Right ventricle myocardium inferior (tissue), 1 donor: ENCODE data around the gene HDAC2. TPM values are rescaled to one million over a fixed set of nuclear protein-coding genes. Genes with fewer than 3 reads are reported as not detected.
"Not testable (repeated sequence)": the region's sequence is repeated elsewhere in the genome, so short reads cannot be mapped to it uniquely, and the experiment has no call there.

Source experiments
- ATAC-seq: fragments of 200-7000 bp; cut with Tn5 transposase; one replicate; pipeline ENCODE4 v1.9.1; 2020; ENCODE audit warnings: mild to moderate bottlenecking, moderate library complexity
- DNase-seq: peaks from one replicate; pipeline ENCODE4 v3.0.0; 2021; ENCODE audit errors: missing footprints
- intact Hi-C: fragments of 100-400 bp; cut with DNase I; formaldehyde crosslinking; loops from one replicate; pipeline ENCODE4 v1.11.0; 2022
- total RNA-seq: library from RNA; stranded (reverse); fragmentation: NEBNext Ultra II Directional; extraction: Animal tissue kit (Norgen Biotek cat#: 25700); gene quantifications from one replicate; pipeline ENCODE4 v1.2.1, GENCODE V29; 2021
- donor health status: DM: no; HTN: yes; CAD: no; lungs with severe emphysema.

The HDAC2 gene
- total RNA-seq, 1 donor from 2014 or later: 41.3 TPM

- intact Hi-C loops: loop anchor here (10.0 kb wide), 1 partner anchor 202 kb away; no protein-coding TSS in a partner anchor
- DNase-seq (no peak), ATAC-seq (no peak)
Measured at GRCh38 chr6:113927001-113927400, 43.9 kb downstream of the HDAC2 start.

GRCh38 chr6:113925378-113925777 is 45.6 kb downstream of the HDAC2 start:
- no peak for DNase-seq
- intact Hi-C loops: loop anchor here (10.0 kb wide), 1 partner anchor 201 kb away; no protein-coding TSS in a partner anchor
- ATAC-seq: no peak

- intact Hi-C loops: loop anchor here (10.0 kb wide), 1 partner anchor 200 kb away; no protein-coding TSS in a partner anchor
Measured at GRCh38 chr6:113924312-113924723, 46.6 kb downstream of the HDAC2 start.

GRCh38 chr6:113923526-113923925 is 47.4 kb downstream of the HDAC2 start:
- intact Hi-C loops: loop anchor here (10.0 kb wide), 1 partner anchor 199 kb away; no protein-coding TSS in a partner anchor
- no peak for ATAC-seq
- no peak for DNase-seq

More at GRCh38 chr6:113924312-113924723, 46.6 kb downstream of the HDAC2 start:
- no peak for DNase-seq
- ATAC-seq: no peak

GRCh38 chr6:113921299-113921904 is 49.5 kb downstream of the HDAC2 start:
- intact Hi-C loops: loop anchor here (10.0 kb wide), 1 partner anchor 197 kb away; no protein-coding TSS in a partner anchor
- ATAC-seq (no peak), DNase-seq (no peak)

- intact Hi-C loops: loop anchor here (10.0 kb wide), 1 partner anchor 196 kb away; no protein-coding TSS in a partner anchor
- DNase-seq (no peak), ATAC-seq (peak; percentile 34)
Measured at GRCh38 chr6:113920663-113921267, 50.2 kb downstream of the HDAC2 start.

- not testable (repeated sequence) for ATAC-seq, DNase-seq
- intact Hi-C loops: loop anchor here (10.0 kb wide), 1 partner anchor 1575 kb away; no protein-coding TSS in a partner anchor
Measured at GRCh38 chr6:113910285-113910684, 60.7 kb downstream of the HDAC2 start.

- DNase-seq (no peak), ATAC-seq (no peak)
- intact Hi-C loops: loop anchor here (1.0 to 5.0 kb wide), 2 partner anchors 52 to 1129 kb away; partner anchors contain the start of gene MARCKS
Measured at GRCh38 chr6:113909224-113909856, 61.6 kb downstream of the HDAC2 start.

- no peak for DNase-seq
- no peak for ATAC-seq
Measured at GRCh38 chr6:113908801-113909200, 62.1 kb downstream of the HDAC2 start.

GRCh38 chr6:113907102-113907815 is 63.7 kb downstream of the HDAC2 start:
- intact Hi-C loops: loop anchor here (5.0 kb wide), 1 partner anchor 50 kb away; the partner anchor contains the start of gene MARCKS
- DNase-seq: no peak
- ATAC-seq: no peak

More at GRCh38 chr6:113908801-113909200, 62.1 kb downstream of the HDAC2 start:
- intact Hi-C loops: loop anchor here (1.0 to 5.0 kb wide), 2 partner anchors 52 to 1128 kb away; partner anchors contain the start of gene MARCKS

GRCh38 chr6:113903666-113904330 is 67.2 kb downstream of the HDAC2 start:
- ATAC-seq (peak; percentile 89), DNase-seq (no peak)
- intact Hi-C loops: no loop called here

GRCh38 chr6:113901482-113901881 is 69.5 kb downstream of the HDAC2 start:
- ATAC-seq: no peak
- no peak for DNase-seq
- intact Hi-C loops: no loop called here

- ATAC-seq (no peak), DNase-seq (no peak)
- intact Hi-C loops: no loop called here
Measured at GRCh38 chr6:113894712-113895674, 76.0 kb downstream of the HDAC2 start.

GRCh38 chr6:113893866-113894265 is 77.1 kb downstream of the HDAC2 start:
- ATAC-seq (no peak), DNase-seq (no peak)
- intact Hi-C loops: no loop called here

GRCh38 chr6:113893451-113893850 is 77.5 kb downstream of the HDAC2 start:
- DNase-seq: no peak
- intact Hi-C loops: no loop called here

GRCh38 chr6:113888956-113889630 is 81.9 kb downstream of the HDAC2 start:
- DNase-seq (no peak), ATAC-seq (no peak)
- intact Hi-C loops: no loop called here

More at GRCh38 chr6:113893451-113893850, 77.5 kb downstream of the HDAC2 start:
- no peak for ATAC-seq

GRCh38 chr6:113888493-113888892 is 82.5 kb downstream of the HDAC2 start:
- ATAC-seq (no peak), DNase-seq (no peak)
- intact Hi-C loops: no loop called here
